ENCODE results near the gene TTLL10. TPM values are rescaled to one million over a fixed set of nuclear protein-coding genes. Genes with fewer than 3 reads are reported as not detected.
A peak's percentile ranks its signal among the peaks of the same experiment; 100 is the strongest.
"Not testable (repeated sequence)": the region's sequence is repeated elsewhere in the genome, so short reads cannot be mapped to it uniquely, and the experiment has no call there.

TTLL10 gene
- total RNA-seq, 1 donor from 2014 or later: 0.47 TPM

- no peaks in the 10 kb centered on the region for H3K36me3 Mint-ChIP-seq
- H3K4me1 Mint-ChIP-seq: no peaks in the 10 kb centered on the region
- no peak overlapping the region for H3K27ac Mint-ChIP-seq
- no peaks in the 10 kb centered on the region for H3K27me3 Mint-ChIP-seq (ENCODE audit: low read depth)
- no peak for DNase-seq (ENCODE audit: low spot score in 2 of 2, unreplicated experiment in 2 of 2)
- no peak for TF ChIP-seq CTCF (IDR thresholded peaks at IDR 0.05; ENCODE audit: unreplicated experiment)
- no peak overlapping the region for H3K4me3 Mint-ChIP-seq
- H3K9me3 Mint-ChIP-seq: peaks cover 25% of the 10 kb centered on the region
Observed at GRCh38 chr1:1151306-1151705, 22.4 kb upstream of the TTLL10 start.

GRCh38 chr1:1152431-1152830, 21.2 kb upstream of the TTLL10 start:
- not testable (repeated sequence) for H3K27me3 Mint-ChIP-seq (ENCODE audit: low read depth); H3K4me1 Mint-ChIP-seq; H3K36me3 Mint-ChIP-seq; DNase-seq (ENCODE audit: low spot score in 2 of 2, unreplicated experiment in 2 of 2); H3K4me3 Mint-ChIP-seq
- Mint-ChIP-seq H3K9me3 (peaks cover 25% of the 10 kb centered on the region), H3K27ac (peak overlapping the region; percentile 53)

- H3K4me1 Mint-ChIP-seq; H3K4me3 Mint-ChIP-seq; DNase-seq (ENCODE audit: low spot score in 2 of 2, unreplicated experiment in 2 of 2); H3K36me3 Mint-ChIP-seq; H3K27me3 Mint-ChIP-seq (ENCODE audit: low read depth): not testable (repeated sequence)
- H3K9me3 Mint-ChIP-seq: peaks cover 25% of the 10 kb centered on the region
- H3K27ac Mint-ChIP-seq: peak overlapping the region; percentile 73
Observed at GRCh38 chr1:1153215-1153614, 20.5 kb upstream of the TTLL10 start.

- DNase-seq (ENCODE audit: low spot score in 2 of 2, unreplicated experiment in 2 of 2): no peak
- Mint-ChIP-seq H3K9me3 (peaks cover 25% of the 10 kb centered on the region), H3K4me3 (no peak overlapping the region), H3K36me3 (no peaks in the 10 kb centered on the region), H3K27ac (peak overlapping the region; percentile 3), H3K27me3 (ENCODE audit: low read depth) (no peaks in the 10 kb centered on the region), H3K4me1 (no peaks in the 10 kb centered on the region)
- no peak for TF ChIP-seq CTCF (IDR thresholded peaks at IDR 0.05; ENCODE audit: unreplicated experiment)
Observed at GRCh38 chr1:1153874-1154273, 19.8 kb upstream of the TTLL10 start.

GRCh38 chr1:1155258-1155657, 18.4 kb upstream of the TTLL10 start:
- Mint-ChIP-seq H3K9me3 (peaks cover 25% of the 10 kb centered on the region), H3K27me3 (ENCODE audit: low read depth) (no peaks in the 10 kb centered on the region), H3K27ac (peak overlapping the region; percentile 85), H3K4me1 (peaks cover 3% of the 10 kb centered on the region), H3K4me3 (no peak overlapping the region), H3K36me3 (no peaks in the 10 kb centered on the region)
- no peak for TF ChIP-seq CTCF (IDR thresholded peaks at IDR 0.05; ENCODE audit: unreplicated experiment)
- DNase-seq (ENCODE audit: low spot score in 2 of 2, unreplicated experiment in 2 of 2): no peak

- H3K27me3 Mint-ChIP-seq (ENCODE audit: low read depth): no peaks in the 10 kb centered on the region
- H3K9me3 Mint-ChIP-seq: peaks cover 25% of the 10 kb centered on the region
- no peak for DNase-seq (ENCODE audit: low spot score in 2 of 2, unreplicated experiment in 2 of 2)
- H3K27ac Mint-ChIP-seq: peak overlapping the region; percentile 95
- H3K4me1 Mint-ChIP-seq: peaks cover 3% of the 10 kb centered on the region
- peak overlapping the region; percentile 31 for H3K4me3 Mint-ChIP-seq
- no peaks in the 10 kb centered on the region for H3K36me3 Mint-ChIP-seq
- no peak for TF ChIP-seq CTCF (IDR thresholded peaks at IDR 0.05; ENCODE audit: unreplicated experiment)
Observed at GRCh38 chr1:1156140-1157032, 17.3 kb upstream of the TTLL10 start.

Data from mesothelial cell of epicardium (in vitro differentiated cells).